HG02870 (cell line): ENCODE results near the gene NUPR2.
A peak's percentile ranks its signal among the peaks of the same experiment; 100 is the strongest.
"Not testable (repeated sequence)": the region's sequence is repeated elsewhere in the genome, so short reads cannot be mapped to it uniquely, and the experiment has no call there.

Experiments used
- ATAC-seq: cut with Tn5 transposase; IDR thresholded peaks from one replicate; pipeline ENCODE4 v1.9.1; 2021; ENCODE audit warnings: mild to moderate bottlenecking, moderate library complexity; ENCODE audit not compliant: unreplicated experiment

NUPR2 gene, protein sequence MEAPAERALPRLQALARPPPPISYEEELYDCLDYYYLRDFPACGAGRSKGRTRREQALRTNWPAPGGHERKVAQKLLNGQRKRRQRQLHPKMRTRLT

DNA sequence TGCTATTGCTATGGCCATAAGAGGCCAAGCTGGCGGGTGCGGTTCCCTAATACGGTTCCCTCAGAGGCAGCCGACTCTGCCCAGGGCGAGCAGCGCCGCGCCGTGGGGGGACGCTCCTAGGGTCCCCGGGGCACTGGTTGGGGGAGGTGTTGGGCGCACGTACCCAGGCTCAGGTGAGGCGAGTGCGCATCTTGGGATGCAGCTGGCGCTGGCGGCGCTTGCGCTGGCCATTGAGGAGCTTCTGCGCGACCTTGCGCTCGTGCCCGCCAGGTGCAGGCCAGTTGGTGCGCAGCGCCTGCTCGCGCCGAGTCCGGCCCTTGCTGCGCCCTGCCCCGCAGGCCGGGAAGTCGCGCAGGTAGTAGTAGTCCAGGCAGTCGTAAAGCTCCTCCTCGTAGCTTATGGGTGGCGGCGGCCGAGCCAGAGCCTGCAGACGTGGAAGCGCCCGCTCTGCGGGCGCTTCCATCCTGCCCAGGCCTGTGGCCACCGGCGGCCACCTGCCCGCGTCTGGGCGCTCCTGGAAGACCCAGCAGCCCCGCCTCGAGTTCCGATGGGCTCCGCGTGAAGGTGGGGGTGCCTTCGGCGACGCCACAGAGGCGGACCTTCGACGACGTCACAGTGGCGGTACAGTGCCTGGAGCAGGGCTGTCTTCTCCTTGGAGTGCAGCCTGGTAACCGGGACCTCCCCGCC, at the start of gene NUPR2:
NUPR2 (minus strand) TSS at position 566 of the 687 bp plus-strand sequence; CDS start at position 463, 103 bp downstream.
- ATAC-seq = no peak

DNA sequence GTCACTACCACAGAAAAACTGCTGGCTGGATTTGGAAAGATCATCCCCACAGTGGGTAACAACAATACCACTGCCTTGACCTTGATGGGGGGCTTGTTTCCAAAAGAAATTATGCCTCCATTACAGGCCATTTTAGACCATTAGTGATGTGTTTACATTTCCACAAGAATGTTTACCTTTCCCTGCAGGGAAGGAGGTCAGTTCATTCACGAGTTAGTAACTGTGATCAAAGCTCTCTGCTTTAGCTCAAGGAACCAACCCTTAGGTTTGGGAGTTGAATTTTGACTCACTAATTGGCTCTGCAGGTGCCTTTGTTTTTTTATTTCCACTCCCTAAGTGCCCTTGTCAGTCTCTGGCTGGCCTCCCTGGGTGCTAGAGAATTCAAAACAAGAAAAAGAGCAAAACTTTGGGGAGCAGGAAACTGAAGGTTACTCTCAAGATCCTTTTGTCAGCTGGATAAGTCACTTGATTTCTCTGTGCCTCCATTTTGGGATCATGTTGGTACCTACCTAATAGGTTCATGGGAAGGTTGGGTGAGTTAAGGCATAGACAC, 41.1 kb upstream of the NUPR2 start:
- ATAC-seq = no peak

- not testable (repeated sequence) for ATAC-seq
Measured at GRCh38 chr7:56131062-56131461, 14.8 kb upstream of the NUPR2 start.

DNA sequence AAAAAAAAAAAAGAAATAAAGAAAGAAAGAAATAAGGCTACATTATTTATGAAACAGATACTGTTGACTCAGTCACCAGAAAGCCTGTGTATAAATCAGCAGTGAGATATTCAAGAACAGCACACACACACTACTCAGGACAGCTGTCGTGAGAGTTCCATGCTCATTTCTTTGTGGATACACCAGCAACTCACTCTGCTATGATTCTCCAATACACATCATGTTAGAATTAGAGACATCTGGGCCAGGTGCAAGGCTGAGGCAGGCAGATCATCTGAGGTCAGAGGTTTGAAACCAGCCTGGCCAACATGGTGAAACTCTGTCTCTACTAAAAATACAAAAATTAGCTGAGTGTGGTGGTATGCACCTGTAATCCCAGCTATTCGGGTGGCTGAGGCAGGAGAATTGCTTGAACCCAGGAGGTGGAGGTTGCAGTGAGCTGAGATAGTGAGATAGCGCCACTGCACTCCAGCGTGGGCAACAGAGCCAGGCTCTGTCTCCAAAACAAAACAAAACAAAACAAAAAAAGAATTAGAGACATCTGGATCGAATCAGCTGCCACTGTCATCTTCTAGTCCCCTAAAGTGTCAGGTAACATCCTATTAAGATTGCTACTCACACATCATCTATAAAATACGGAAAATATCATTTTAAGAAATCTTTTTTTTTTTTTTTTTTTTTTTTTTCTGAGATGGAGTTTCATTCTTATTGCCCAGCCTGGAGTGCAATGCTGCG, 11.2 kb upstream of the NUPR2 start:
- no peak for ATAC-seq

GRCh38 chr7:56125831-56126230, 9.6 kb upstream of the NUPR2 start:
- no peak for ATAC-seq

GRCh38 chr7:56124981-56125380, 8.8 kb upstream of the NUPR2 start:
- no peak for ATAC-seq

GRCh38 chr7:56121440-56121839, 5.2 kb upstream of the NUPR2 start:
- ATAC-seq = no peak

GRCh38 chr7:56112244-56112643, 4.0 kb downstream of the NUPR2 start:
- ATAC-seq = not testable (repeated sequence)

GRCh38 chr7:56110611-56111010, 5.6 kb downstream of the NUPR2 start:
- ATAC-seq = no peak

- ATAC-seq = no peak
Measured at GRCh38 chr7:56107954-56108258, 8.3 kb downstream of the NUPR2 start.

GRCh38 chr7:56106108-56107073, 9.8 kb downstream of the NUPR2 start, which contains the start of gene CHCHD2:
CHCHD2 (minus strand) TSS chr7:56106476; CDS start chr7:56106413, 63 bp downstream.
- ATAC-seq = peak; percentile 99

DNA sequence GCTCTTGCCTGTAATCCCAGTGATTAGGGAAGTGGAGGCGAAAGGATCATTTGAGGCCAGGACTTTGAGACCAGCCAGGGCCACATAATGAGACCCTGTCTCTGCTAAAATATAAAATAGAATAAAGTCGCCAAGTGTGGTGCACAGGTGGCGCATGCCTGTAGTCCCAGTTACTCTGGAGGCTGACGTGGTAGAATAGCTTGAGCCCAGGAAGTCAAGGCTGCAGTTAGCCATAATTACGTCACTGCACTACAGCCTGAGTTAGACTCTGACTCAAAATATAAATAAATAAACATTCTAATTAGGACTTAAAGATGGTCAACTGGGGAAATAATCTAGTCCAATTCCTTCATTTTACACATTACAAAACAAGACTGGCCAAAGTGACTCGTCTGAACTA, 10.7 kb downstream of the NUPR2 start:
- peak; percentile 24 for ATAC-seq

GRCh38 chr7:56104138-56104537, 12.1 kb downstream of the NUPR2 start:
- ATAC-seq = not testable (repeated sequence)

DNA sequence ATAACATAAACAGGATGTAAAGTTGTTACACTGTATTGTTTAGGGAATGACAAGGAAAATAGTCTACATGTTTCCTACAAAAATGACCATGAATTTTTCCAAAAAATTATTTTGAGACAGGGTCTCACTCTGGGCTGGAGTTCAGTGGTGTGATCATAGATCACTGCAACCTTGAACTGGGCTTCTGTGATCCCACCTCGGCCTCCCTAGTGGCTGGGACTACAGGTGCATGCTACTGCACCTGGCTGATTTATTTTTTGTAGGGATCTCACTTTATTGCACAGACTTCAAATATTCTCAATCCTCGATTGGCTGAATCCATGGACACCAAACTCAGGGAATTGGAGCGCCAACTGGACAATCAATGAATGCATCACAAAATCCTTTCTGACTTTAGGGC, 16.6 kb downstream of the NUPR2 start:
- ATAC-seq = no peak

DNA sequence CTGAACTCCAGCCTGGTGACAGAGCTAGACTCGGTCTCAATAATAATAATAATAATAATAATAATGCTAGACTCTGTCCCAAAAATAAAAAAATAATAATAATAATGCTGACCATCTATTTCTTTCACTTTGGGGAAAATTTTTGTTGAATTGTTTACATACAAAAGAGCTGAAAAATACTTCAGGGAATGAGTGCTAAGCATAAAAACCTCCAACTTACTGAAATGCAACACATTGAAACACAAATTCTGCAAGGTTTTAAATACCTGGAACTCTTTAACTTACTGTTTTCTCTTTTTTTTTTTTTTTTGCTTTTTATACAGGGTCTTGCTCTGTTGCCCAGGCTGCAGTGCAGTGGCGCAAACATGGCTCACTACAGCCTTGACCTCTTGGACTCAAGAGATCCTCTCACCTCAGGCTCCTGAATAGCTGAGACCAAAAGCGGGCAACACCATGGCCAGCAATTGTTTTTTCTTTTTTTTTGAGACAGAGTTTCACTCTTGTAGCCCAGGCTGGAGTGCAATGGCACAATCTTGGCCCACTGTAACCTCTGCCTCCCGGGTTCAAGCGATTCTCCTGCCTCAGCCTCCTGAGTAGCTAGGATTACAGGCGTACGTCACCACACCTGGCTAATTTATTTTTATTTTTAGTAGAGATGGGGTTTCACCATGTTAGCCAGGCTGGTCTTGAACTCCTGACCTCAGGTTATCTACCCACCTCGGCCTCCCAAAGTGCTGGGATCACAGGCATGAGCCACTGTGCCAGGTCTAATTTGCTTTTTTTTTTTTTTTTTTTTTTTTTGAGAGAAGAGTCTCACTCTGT, 17.8 kb downstream of the NUPR2 start:
- not testable (repeated sequence) for ATAC-seq

GRCh38 chr7:56097700-56098099, 18.5 kb downstream of the NUPR2 start:
- no peak for ATAC-seq

DNA sequence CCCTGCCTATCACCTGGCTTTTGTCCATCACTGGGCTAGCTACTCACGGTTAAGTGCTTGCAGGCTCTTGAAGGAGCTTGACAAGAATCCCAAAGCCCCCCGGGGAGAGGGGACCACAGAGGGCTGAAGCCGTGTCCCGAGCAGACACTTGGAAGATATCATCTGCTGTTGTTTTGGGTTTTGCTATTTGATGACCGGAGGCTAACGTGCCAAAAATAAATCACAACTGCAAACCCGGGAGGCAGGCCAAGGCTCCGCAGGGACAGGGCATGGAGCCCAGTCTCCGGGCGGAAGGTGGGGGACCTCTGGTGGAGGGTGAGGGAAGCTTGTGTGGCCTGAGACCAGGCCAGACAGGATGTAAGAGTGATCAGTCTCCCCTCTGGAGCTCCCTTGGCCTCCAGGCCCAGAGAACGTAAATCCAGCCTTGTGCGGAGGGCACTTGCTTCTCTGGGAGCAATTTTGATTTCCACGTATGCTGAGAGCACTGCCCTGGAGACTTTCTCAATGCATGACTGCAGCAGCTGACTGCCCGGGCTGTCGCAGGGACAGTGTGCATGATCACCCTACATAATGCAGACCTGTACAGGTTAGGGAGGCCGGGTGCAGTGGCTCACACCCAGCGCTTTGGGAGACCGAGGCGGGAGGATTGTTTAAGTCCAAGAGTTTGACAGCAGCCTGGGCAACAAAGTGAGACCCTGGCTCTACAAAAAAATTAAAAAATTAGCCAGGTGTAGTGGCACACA, 23.3 kb downstream of the NUPR2 start, which contains the start of gene PHKG1:
PHKG1 (minus strand) TSS at position 164 of the 743 bp plus-strand sequence. CDS start 4,011 bp downstream, outside the sequence.
- ATAC-seq = no peak

DNA sequence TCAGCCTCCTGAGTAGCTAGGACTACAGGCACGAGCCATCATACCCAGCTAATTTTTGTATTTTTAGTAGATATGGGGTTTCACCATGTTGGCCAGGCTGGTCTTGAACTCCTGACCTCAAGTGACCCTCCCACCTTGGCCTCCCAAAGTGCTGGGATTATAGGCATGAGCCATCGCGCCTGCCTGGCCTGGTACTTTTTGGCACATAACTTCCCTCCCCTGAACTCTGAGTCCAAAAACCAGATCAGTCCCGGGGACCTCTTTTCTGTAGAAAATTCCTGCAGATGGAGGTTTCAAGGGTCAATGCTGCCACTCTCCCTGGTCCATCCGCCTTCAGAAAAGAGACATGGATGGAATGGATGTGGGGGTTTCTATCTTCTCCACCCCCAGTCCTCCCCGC, 23.8 kb downstream of the NUPR2 start:
- ATAC-seq = not testable (repeated sequence)

DNA sequence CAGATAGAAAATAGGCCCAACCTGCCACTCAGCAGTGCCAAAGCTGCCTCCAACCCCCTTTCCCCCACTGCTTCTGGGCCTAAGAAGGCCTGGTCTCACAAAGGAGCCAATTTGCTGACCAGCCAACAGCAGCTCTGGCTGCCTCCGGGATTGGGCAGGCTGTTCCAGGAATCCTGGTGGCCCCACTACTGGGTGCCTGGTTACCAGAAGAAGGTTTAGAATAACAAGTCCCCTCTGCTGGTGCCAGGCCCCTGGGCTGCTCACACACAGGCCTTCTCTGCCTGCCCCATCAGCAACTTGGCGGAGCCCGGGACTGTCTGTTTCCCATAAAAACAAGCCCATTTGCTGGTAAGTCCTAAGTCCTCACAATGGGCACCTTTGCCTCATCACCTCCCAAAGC, 24.6 kb downstream of the NUPR2 start:
- ATAC-seq = no peak
